Activated naive CD8-positive, alpha-beta T cell treated with anti-CD3 and anti-CD28 coated beads, Interleukin-2, amount 50 U/mL, for 24 hours (primary cell): ENCODE data around the gene SEPTIN11.
"Not testable (repeated sequence)": the region's sequence is repeated elsewhere in the genome, so short reads cannot be mapped to it uniquely, and the experiment has no call there.

ENCODE experiments used
- ATAC-seq: fragments of 150-1000 bp; cut with Tn5 transposase; one replicate; pipeline ENCODE4 v1.10.0; 2021
- DNase-seq: peaks from one replicate; pipeline ENCODE4 v3.0.0; 2021
- H3K27ac Mint-ChIP-seq: one replicate; pipeline ENCODE4 v1.8.0; 2021; ENCODE audit warnings: mild to moderate bottlenecking, mixed read lengths
- H3K27me3 Mint-ChIP-seq: one replicate; pipeline ENCODE4 v1.8.0; 2021; ENCODE audit warnings: mixed read lengths
- H3K36me3 Mint-ChIP-seq: one replicate; pipeline ENCODE4 v1.8.0; 2021; ENCODE audit warnings: low read depth, mixed read lengths
- H3K4me1 Mint-ChIP-seq: one replicate; pipeline ENCODE4 v1.8.0; 2021; ENCODE audit warnings: mixed read lengths
- H3K4me3 Mint-ChIP-seq: one replicate; pipeline ENCODE4 v1.8.0; 2021; ENCODE audit warnings: mild to moderate bottlenecking, moderate library complexity, mixed read lengths
- H3K9me3 Mint-ChIP-seq: one replicate; pipeline ENCODE4 v1.8.0; 2021; ENCODE audit warnings: mixed read lengths

Gene SEPTIN11

GRCh38 chr4:76962406-76963130, 13.0 kb downstream of the SEPTIN11 start:
- Mint-ChIP-seq H3K4me1 (peaks cover 33% of the 10 kb centered on the region), H3K9me3 (peaks cover 9% of the 10 kb centered on the region), H3K4me3 (no peak overlapping the region), H3K36me3 (peaks cover 25% of the 10 kb centered on the region), H3K27ac (no peak overlapping the region), H3K27me3 (no peaks in the 10 kb centered on the region)
- DNase-seq: no peak
- no peak for ATAC-seq

DNA sequence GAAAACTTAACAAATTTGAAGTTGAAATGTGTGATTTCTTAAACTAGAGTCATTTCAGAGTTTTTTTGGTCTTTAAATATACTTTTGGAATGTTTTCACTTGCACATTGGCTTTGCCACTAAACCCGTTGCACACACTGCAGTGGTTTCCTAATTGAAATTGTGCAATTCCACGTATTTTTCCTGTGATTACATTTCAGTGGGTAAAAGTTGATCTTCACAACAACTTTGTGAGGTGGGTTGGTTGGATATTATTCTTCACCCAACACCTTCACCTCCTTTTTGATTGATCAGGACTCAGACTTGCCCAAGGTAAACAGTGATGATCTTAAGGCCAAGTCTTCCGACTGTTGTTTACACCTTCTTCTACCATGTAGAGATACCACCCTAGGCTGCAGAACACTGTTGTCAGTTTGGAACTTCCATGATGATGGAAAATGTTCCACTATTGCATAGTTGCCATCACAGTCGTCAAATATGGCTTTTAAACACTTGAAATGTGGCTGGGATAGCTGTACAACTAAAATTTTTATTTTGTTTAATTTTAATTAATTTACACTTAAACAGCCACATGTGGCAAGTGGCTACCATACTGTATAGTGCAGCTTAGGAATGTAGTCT, 13.7 kb downstream of the SEPTIN11 start:
- ATAC-seq (no peak), DNase-seq (no peak)
- Mint-ChIP-seq H3K4me3 (no peak overlapping the region), H3K27ac (no peak overlapping the region), H3K36me3 (peaks cover 23% of the 10 kb centered on the region), H3K9me3 (peaks cover 9% of the 10 kb centered on the region), H3K27me3 (no peaks in the 10 kb centered on the region), H3K4me1 (peaks cover 27% of the 10 kb centered on the region)

DNA sequence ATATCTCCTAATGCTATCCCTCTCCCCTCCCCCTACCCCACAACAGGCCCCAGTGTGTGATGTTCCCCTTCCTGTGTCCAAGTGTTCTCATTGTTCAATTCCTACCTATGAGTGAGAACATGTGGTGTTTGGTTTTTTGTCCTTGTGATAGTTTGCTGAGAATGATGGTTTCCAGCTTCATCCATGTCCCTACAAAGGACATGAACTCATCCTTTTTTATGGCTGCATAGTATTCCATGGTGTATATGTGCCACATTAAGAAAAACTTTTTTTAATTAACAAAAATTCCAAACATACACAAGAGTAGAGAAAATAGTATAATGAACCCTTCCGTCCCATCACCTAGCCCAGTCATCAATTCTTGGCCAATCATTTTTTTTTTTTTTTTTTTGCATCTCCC, 14.4 kb downstream of the SEPTIN11 start:
- DNase-seq, H3K9me3 Mint-ChIP-seq, ATAC-seq, H3K27ac Mint-ChIP-seq, H3K27me3 Mint-ChIP-seq, H3K4me3 Mint-ChIP-seq: not testable (repeated sequence)
- Mint-ChIP-seq H3K36me3 (peaks cover 20% of the 10 kb centered on the region), H3K4me1 (peaks cover 27% of the 10 kb centered on the region)

GRCh38 chr4:76964769-76965168, 15.2 kb downstream of the SEPTIN11 start:
- Mint-ChIP-seq H3K27me3 (no peaks in the 10 kb centered on the region), H3K9me3 (peaks cover 6% of the 10 kb centered on the region), H3K4me1 (peaks cover 21% of the 10 kb centered on the region), H3K27ac (no peak overlapping the region), H3K36me3 (peaks cover 17% of the 10 kb centered on the region), H3K4me3 (no peak overlapping the region)
- ATAC-seq (peak; percentile 55), DNase-seq (no peak)

DNA sequence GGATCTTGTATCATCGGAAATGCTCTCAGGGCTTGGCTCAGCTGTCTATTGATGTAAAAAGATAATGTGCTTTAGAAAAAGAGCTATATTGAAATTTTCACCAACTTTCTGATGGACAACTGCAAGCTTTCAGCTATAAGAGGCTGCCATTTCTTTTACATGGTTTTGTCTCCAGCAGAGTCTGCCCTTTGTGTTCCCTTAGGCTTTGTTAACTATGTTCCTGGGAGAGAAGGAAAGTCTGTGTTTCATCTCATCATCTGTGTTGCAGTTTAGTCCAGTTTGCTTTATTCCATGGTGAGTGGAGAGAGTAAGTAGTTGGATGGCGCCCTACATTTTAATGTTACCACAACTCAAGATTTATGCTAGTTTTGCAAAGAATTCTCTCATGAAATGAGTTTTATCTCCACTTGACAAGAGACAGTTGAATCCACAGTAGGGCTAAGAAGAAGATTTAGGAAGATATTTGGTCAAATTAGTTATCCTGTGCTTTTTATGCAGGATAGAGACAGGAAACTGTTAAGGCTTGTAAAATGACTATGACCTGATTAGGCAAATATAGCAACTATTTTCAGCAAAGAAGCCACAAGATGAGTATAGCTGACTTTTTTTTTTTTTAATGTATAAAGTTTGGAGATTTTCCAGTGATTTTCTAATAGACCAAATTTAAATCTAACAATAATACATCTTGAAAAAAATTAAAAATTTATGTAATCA, 16.5 kb downstream of the SEPTIN11 start:
- no peak overlapping the region for H3K4me3 Mint-ChIP-seq
- DNase-seq: no peak
- peaks cover 6% of the 10 kb centered on the region for H3K9me3 Mint-ChIP-seq
- H3K4me1 Mint-ChIP-seq: peaks cover 15% of the 10 kb centered on the region
- no peak for ATAC-seq
- H3K27ac Mint-ChIP-seq: no peak overlapping the region
- peaks cover 12% of the 10 kb centered on the region for H3K36me3 Mint-ChIP-seq
- no peaks in the 10 kb centered on the region for H3K27me3 Mint-ChIP-seq

DNA sequence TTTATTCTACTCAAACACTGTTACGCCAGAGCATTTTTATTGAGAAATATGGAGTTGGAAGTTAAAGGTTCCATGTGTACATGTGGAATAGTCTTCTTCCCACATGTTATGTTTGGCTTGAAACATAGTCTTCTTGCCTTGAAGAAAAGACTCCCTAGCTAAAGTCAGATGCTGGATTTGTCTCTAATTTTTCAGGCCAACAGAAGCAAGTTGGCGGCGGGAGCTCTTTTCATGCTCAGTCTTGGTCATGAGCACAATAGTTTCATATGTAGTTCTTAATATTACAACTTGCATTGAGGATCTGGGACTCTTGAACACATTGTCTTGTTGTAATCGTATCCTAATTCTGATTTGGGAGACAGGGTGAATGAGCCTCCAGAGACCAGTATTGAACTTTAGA, 19.4 kb downstream of the SEPTIN11 start:
- ATAC-seq: no peak
- Mint-ChIP-seq H3K27ac (no peak overlapping the region), H3K36me3 (peaks cover 15% of the 10 kb centered on the region), H3K4me1 (peaks cover 14% of the 10 kb centered on the region), H3K4me3 (no peak overlapping the region), H3K9me3 (peaks cover 6% of the 10 kb centered on the region), H3K27me3 (no peaks in the 10 kb centered on the region)
- no peak for DNase-seq

GRCh38 chr4:76969495-76969894, 19.9 kb downstream of the SEPTIN11 start:
- Mint-ChIP-seq H3K27ac (no peak overlapping the region), H3K9me3 (peaks cover under 1% of the 10 kb centered on the region), H3K36me3 (peaks cover 16% of the 10 kb centered on the region), H3K4me1 (peaks cover 11% of the 10 kb centered on the region), H3K27me3 (no peaks in the 10 kb centered on the region), H3K4me3 (no peak overlapping the region)
- ATAC-seq: no peak
- no peak for DNase-seq

- DNase-seq: no peak
- ATAC-seq: no peak
- H3K27ac Mint-ChIP-seq: no peak overlapping the region
- peaks cover 17% of the 10 kb centered on the region for H3K36me3 Mint-ChIP-seq
- no peaks in the 10 kb centered on the region for H3K9me3 Mint-ChIP-seq
- peaks cover 8% of the 10 kb centered on the region for H3K4me1 Mint-ChIP-seq
- H3K27me3 Mint-ChIP-seq: no peaks in the 10 kb centered on the region
- H3K4me3 Mint-ChIP-seq: no peak overlapping the region
Measured at GRCh38 chr4:76969941-76970529, 20.5 kb downstream of the SEPTIN11 start.

DNA sequence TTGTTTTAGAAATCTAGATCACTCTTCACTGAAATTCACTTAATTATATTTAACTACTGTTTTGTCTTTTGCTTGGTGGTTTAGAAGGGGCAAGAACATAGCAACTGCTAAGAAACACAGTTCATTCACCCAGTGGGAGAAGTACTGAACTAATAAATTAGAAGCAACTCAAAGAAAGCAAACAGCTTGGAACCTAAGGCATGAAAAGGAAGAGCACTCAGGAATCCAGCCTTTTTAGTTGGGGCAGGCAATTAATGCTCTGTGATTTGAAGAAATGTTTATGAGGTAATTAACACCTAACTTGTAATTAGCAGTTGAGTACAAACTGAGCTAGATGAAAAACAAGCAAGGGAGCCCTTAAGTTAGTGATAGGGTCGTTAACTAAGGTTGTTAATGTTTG, 22.8 kb downstream of the SEPTIN11 start:
- no peaks in the 10 kb centered on the region for H3K27me3 Mint-ChIP-seq
- H3K4me3 Mint-ChIP-seq: no peak overlapping the region
- DNase-seq: no peak
- peaks cover 13% of the 10 kb centered on the region for H3K4me1 Mint-ChIP-seq
- ATAC-seq: no peak
- peaks cover 16% of the 10 kb centered on the region for H3K36me3 Mint-ChIP-seq
- no peaks in the 10 kb centered on the region for H3K9me3 Mint-ChIP-seq
- no peak overlapping the region for H3K27ac Mint-ChIP-seq

DNA sequence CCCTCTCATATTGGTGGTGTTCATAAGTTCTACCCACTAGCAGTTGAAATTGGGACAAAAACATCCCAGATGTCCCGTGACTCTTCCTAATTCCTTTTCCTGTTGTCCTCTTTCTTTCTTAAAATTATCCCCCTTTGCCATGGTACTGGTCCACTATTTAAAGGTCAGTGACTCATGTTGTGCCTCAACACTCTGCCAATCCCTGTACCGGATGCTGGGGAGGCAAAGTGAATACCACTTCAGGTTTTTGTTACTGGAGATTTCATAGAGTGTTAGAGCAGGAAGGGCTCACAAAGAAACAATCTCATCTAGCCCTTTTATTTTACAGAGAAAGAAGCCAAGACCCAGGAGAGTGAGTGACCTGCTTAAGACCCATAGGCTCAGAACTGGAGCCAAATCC, 24.6 kb downstream of the SEPTIN11 start:
- Mint-ChIP-seq H3K36me3 (peaks cover 15% of the 10 kb centered on the region), H3K9me3 (peaks cover 3% of the 10 kb centered on the region), H3K4me3 (no peak overlapping the region), H3K27me3 (no peaks in the 10 kb centered on the region), H3K4me1 (peaks cover 30% of the 10 kb centered on the region), H3K27ac (no peak overlapping the region)
- DNase-seq (no peak), ATAC-seq (no peak)

DNA sequence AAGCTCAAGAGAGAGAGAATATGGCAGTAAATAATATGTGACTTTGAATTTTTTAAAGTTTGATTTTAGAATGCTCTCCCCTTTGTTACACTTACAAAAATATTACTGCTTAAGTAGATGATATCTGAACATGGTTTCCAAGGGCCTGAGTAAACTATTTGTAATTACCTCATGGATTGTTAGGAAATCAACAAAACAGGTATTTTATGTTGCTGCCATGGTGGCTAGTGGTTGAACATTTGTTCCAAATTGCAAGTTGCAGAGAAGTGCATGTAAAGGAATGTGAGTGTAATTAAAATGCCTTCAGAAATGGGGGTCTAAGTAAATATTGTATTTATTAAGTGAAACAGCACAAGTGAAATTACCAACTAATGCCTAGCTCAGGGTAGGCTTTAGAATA, 27.6 kb downstream of the SEPTIN11 start:
- H3K36me3 Mint-ChIP-seq: peaks cover 13% of the 10 kb centered on the region

GRCh38 chr4:76977736-76978350, 28.3 kb downstream of the SEPTIN11 start:
- H3K27me3 Mint-ChIP-seq: no peaks in the 10 kb centered on the region
- H3K27ac Mint-ChIP-seq: no peak overlapping the region
- no peak overlapping the region for H3K4me3 Mint-ChIP-seq
- no peak for DNase-seq
- peaks cover 46% of the 10 kb centered on the region for H3K4me1 Mint-ChIP-seq
- peaks cover 12% of the 10 kb centered on the region for H3K36me3 Mint-ChIP-seq
- ATAC-seq: no peak
- peaks cover 4% of the 10 kb centered on the region for H3K9me3 Mint-ChIP-seq

More for the DNA sequence above, 27.6 kb downstream of the SEPTIN11 start:
- peaks cover 4% of the 10 kb centered on the region for H3K9me3 Mint-ChIP-seq
- H3K27me3 Mint-ChIP-seq: no peaks in the 10 kb centered on the region
- H3K4me1 Mint-ChIP-seq: peaks cover 39% of the 10 kb centered on the region
- no peak overlapping the region for H3K4me3 Mint-ChIP-seq
- ATAC-seq: no peak
- no peak overlapping the region for H3K27ac Mint-ChIP-seq
- DNase-seq: no peak

- no peak for ATAC-seq
- Mint-ChIP-seq H3K36me3 (peaks cover 9% of the 10 kb centered on the region), H3K4me3 (no peak overlapping the region), H3K4me1 (peaks cover 58% of the 10 kb centered on the region), H3K9me3 (peaks cover 4% of the 10 kb centered on the region), H3K27ac (no peak overlapping the region), H3K27me3 (no peaks in the 10 kb centered on the region)
- no peak for DNase-seq
Measured at GRCh38 chr4:76979236-76979635, 29.7 kb downstream of the SEPTIN11 start.

DNA sequence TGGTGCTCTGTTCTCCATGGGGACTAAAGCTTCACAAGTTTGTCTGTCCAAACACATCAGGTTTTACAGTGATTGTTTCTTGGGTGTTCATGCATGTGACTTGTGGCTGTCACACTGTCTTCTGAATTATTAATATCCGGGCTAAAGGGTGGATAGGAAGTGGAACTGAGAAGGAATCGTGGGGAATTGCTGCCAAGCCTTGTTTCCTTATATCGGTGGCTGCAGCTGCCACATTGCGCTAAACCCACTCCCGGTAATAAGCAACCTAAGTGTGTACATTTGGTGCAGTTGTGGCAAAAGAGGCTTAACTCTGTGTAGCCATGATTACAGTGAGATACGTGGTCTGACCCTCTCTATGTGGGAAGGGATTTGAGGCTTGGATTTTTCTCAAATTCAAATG, 30.7 kb downstream of the SEPTIN11 start:
- Mint-ChIP-seq H3K4me1 (peaks cover 68% of the 10 kb centered on the region), H3K27ac (no peak overlapping the region)
- ATAC-seq: no peak

More for the DNA sequence above, 30.7 kb downstream of the SEPTIN11 start:
- Mint-ChIP-seq H3K4me3 (no peak overlapping the region), H3K27me3 (no peaks in the 10 kb centered on the region), H3K36me3 (peaks cover 6% of the 10 kb centered on the region), H3K9me3 (peaks cover 4% of the 10 kb centered on the region)
- no peak for DNase-seq
